Measurements from ENCODE around the gene MINDY4.

The MINDY4 gene

DNA sequence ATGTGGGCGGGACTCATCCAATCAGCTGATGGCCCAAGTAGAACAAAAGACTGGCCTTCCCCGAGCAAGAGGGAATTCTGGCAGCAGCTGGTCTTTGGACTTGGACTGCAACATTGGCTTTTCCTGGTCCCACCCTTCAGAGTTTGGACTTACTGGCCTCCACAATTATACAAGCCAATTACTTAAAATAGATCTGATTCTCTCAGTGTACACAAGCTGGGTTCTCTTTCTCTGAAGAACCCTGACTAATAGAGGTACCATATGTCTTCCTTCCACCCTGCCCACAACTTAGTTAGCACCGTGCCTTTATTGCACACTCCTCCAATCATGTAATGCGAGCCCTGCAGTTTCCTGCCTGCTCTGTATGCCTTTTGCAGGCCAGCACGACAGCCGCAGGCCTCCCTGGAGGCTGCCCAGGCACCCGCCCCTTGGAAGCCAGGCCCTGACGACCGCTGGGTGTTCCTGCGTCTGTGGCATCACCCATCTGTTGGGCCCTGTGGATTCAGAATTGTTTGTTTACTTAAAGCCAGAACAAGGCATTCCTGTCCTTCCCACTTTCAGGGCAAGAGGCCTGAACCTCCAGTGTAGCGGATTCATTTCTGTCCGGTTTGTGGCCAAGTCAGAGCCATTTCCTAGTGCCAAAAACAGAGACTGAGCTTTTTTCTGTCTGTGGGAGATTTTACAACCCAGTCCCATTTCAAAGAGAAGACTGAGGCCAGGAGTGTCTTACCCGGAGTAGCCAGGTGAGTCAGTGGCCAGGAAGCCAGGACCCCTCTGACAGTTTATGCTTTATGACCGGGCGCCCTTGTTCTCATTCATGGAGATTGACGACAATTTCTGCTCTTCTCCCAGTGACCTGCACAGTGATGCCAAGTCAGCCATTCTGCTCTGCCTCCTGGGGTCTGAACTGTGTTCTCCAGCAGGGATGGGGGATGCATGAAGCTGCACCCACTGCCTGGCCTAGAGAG, 20.2 kb upstream of the MINDY4 start:
- H3K4me3 ChIP-seq (ENCODE audit: low read depth, low read length) = no peak overlapping the region
- TF ChIP-seq, protein P1, sequence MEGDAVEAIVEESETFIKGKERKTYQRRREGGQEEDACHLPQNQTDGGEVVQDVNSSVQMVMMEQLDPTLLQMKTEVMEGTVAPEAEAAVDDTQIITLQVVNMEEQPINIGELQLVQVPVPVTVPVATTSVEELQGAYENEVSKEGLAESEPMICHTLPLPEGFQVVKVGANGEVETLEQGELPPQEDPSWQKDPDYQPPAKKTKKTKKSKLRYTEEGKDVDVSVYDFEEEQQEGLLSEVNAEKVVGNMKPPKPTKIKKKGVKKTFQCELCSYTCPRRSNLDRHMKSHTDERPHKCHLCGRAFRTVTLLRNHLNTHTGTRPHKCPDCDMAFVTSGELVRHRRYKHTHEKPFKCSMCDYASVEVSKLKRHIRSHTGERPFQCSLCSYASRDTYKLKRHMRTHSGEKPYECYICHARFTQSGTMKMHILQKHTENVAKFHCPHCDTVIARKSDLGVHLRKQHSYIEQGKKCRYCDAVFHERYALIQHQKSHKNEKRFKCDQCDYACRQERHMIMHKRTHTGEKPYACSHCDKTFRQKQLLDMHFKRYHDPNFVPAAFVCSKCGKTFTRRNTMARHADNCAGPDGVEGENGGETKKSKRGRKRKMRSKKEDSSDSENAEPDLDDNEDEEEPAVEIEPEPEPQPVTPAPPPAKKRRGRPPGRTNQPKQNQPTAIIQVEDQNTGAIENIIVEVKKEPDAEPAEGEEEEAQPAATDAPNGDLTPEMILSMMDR (IDR thresholded peaks at IDR 0.05; ENCODE audit: insufficient read depth, low read depth, low read length, missing control alignments) = no peak
- DNase-seq (ENCODE audit: low read depth) = no peak

DNA sequence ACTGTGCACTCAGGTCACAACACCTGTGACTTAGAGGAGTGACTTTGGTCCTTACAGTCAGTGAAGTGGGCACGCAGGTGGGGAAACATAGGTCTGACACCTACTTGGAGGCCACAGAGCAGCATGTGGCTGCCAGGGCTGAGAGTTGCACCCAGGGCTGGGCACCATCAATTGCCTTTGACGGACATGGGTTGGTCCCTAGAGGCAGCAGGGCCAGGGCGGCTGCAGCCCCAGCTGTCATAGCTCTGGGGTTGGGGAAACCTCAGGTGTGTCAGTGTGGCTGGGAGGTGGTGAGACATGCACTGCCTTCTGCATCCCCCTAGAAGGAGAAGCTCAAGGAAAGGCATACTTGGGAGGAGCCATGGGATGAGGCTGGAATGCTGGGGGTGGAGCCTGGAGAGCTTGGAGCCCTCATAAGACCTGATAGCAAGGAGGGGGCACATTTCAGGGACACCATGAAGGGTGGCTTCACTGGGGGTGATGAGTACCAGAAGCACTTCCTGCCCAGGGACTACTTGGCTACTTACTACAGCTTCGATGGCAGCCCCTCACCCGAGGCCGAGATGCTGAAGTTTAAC, 19.4 kb upstream of the MINDY4 start, which contains the start of gene INMT:
INMT (plus strand) TSS at position 440 of the 578 bp plus-strand sequence; CDS start at position 456, 16 bp downstream.
- DNase-seq (ENCODE audit: low read depth) = no peak
- TF ChIP-seq, protein P1 (IDR thresholded peaks at IDR 0.05; ENCODE audit: insufficient read depth, low read depth, low read length, missing control alignments) = no peak
- no peak within 1 kb of the TSS for H3K4me3 ChIP-seq (ENCODE audit: low read depth, low read length)

DNA sequence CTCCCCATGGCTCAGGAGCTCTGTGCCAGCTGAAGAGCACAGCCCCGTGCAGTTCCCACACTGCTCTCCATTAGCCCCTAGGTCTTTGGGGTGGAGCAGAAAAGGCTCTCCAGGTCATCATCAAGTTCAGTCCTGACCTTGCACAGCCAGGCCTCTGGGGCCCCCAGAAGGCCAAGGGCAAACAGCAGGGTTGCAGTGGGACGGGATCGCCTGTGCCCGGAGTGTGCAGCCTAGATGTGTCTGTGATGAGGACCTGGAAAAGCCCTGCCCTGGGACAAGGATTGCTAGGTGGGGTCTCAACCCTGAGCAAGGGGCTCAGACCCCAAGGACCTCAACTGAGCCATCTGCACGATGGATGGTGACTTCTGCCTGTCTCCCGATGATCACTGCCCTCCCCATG, 18.7 kb upstream of the MINDY4 start:
- H3K4me3 ChIP-seq (ENCODE audit: low read depth, low read length) = no peak overlapping the region
- TF ChIP-seq, protein P1 (IDR thresholded peaks at IDR 0.05; ENCODE audit: insufficient read depth, low read depth, low read length, missing control alignments) = no peak
- DNase-seq (ENCODE audit: low read depth) = no peak

DNA sequence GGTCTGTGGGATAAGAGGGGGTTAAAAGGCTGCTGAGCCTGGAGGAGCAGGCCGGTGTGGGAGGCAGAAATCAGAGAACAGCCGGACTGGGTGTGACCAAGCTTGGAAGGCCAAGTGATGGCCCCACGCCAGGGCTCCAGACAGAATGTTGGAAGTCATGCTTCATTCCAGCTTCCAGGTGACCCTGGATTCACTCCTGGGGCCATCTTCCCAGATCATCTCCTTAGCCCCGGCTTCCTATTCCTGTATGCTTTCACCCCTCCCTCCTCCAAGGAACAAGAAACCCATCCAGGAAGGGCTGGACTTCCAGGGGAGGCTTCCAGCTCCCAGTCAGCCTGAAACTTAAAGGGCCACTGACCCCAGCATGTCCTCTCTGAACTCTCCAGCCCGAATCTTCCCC, 18.2 kb upstream of the MINDY4 start:
- TF ChIP-seq, protein P1 (IDR thresholded peaks at IDR 0.05; ENCODE audit: insufficient read depth, low read depth, low read length, missing control alignments) = no peak
- DNase-seq (ENCODE audit: low read depth) = no peak
- no peak overlapping the region for H3K4me3 ChIP-seq (ENCODE audit: low read depth, low read length)

DNA sequence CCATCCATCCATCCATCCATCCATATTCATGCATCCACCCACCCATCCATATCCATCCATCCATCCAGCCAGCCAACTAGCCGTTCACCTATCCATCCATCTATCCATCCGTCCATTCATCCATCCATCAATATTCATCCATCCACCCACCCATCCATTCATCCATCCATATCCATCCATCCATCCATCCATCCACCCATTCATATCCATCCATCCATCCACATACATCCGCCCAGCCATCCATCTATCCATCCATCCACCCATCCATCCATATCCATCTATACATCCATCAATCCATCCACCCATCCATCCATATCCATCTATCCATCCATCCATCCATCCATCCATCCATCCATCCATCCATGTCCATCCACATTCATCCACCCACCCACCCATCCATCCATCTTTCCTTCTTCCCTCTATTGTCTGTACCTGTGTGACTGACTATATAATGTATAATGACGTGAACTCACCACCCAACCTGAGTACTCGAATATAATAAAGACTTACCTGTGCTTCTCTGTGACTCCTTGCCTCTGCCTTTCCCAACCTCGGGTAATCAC, 16.8 kb upstream of the MINDY4 start:
- TF ChIP-seq, protein P1 (IDR thresholded peaks at IDR 0.05; ENCODE audit: insufficient read depth, low read depth, low read length, missing control alignments) = no peak
- H3K4me3 ChIP-seq (ENCODE audit: low read depth, low read length) = no peak overlapping the region
- DNase-seq (ENCODE audit: low read depth) = no peak

DNA sequence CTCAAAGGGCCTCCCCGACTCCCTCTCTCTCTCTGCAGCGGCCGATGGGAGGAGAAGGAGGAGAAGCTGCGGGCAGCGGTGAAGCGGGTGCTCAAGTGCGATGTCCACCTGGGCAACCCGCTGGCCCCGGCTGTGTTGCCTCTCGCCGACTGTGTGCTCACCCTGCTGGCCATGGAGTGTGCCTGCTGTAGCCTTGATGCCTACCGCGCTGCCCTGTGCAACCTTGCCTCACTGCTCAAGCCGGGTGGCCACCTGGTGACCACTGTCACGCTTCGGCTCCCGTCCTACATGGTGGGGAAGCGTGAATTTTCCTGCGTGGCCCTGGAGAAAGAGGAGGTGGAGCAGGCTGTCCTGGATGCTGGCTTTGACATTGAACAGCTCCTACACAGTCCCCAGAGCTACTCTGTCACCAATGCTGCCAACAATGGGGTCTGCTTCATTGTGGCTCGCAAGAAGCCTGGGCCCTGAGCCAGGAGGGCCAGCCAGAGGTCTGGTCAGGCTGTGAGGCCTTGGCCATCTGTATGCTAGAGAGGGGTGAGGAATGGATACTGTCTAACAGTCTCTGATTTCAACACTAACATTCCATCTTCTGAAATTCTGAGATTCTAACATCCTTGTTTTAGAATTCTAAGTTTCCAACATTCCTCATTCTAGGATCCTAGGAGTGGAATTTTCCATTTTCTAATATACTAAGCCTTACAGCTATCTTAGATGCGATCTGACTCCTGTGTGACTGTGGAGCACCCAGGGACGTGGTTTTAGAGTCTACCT, 15.6 kb upstream of the MINDY4 start:
- TF ChIP-seq, protein P1 (IDR thresholded peaks at IDR 0.05; ENCODE audit: insufficient read depth, low read depth, low read length, missing control alignments) = no peak
- no peak for DNase-seq (ENCODE audit: low read depth)
- no peak overlapping the region for H3K4me3 ChIP-seq (ENCODE audit: low read depth, low read length)

Measured in GM12865 (cell line).